Vagina (tissue), 2 donors: ENCODE measurements around the gene SNRNP27.

Source experiments
- CTCF ChIP-seq, 3 experiments: fragments of 450-650 bp in 2 of 3; fragments of 200-600 bp in 1 of 3; sonication (generic) in 1 of 3; IDR thresholded peaks; one replicate each; pipeline ENCODE4 v1.5.1; 2017 to 2019; ENCODE audit warnings: antibody characterized with exemption in 3 of 3, mild to moderate bottlenecking in 2 of 3, moderate library complexity in 2 of 3
- POLR2A ChIP-seq, 2 donors: fragments of 450-650 bp; IDR thresholded peaks; one replicate each; pipeline ENCODE4 v1.6.1; 2017; ENCODE audit warnings: antibody characterized with exemption in 2 of 2, mild to moderate bottlenecking in 2 of 2, moderate library complexity in 2 of 2
- POLR2AphosphoS5 ChIP-seq, 2 donors: sonication (generic); formaldehyde crosslinking; IDR thresholded peaks; one replicate each; pipeline ENCODE4 v1.9.0; 2017; ENCODE audit warnings: antibody characterized with exemption in 2 of 2, mild to moderate bottlenecking in 2 of 2, low read depth in 1 of 2; ENCODE audit not compliant: insufficient read depth in 1 of 2

GRCh38 chr2:69911985-69912563, 18.3 kb downstream of the SNRNP27 start:
- TF ChIP-seq POLR2A (IDR thresholded peaks at IDR 0.05), result no peak
- TF ChIP-seq CTCF (IDR thresholded peaks at IDR 0.05), result peak; percentile 24 to 67 (median 56)
- peak in 1 of 2 donors; percentile 89 for TF ChIP-seq POLR2AphosphoS5 (IDR thresholded peaks at IDR 0.05; ENCODE audit: insufficient read depth in 1 of 2, low read depth in 1 of 2)
